Nephron progenitor cell (in vitro differentiated cells): ENCODE results near the gene PTK7.
A peak's percentile ranks its signal among the peaks of the same experiment; 100 is the strongest.
"Not testable (repeated sequence)": the region's sequence is repeated elsewhere in the genome, so short reads cannot be mapped to it uniquely, and the experiment has no call there.

Source experiments
- DNase-seq: peaks from one replicate; pipeline ENCODE4 v3.0.0; 2021
- H3K27ac Mint-ChIP-seq: 2 replicates; pipeline ENCODE4 v1.8.0; 2021; ENCODE audit warnings: mild to moderate bottlenecking, moderate library complexity, mixed read lengths
- H3K27me3 Mint-ChIP-seq: 2 replicates; pipeline ENCODE4 v1.8.0; 2021; ENCODE audit warnings: mild to moderate bottlenecking, low read depth, mixed read lengths; ENCODE audit not compliant: poor library complexity
- H3K36me3 Mint-ChIP-seq: 2 replicates; pipeline ENCODE4 v1.8.0; 2021; ENCODE audit warnings: low read depth, mixed read lengths
- H3K4me1 Mint-ChIP-seq: 2 replicates; pipeline ENCODE4 v1.8.0; 2021; ENCODE audit warnings: mixed read lengths
- H3K4me3 Mint-ChIP-seq: 2 replicates; pipeline ENCODE4 v1.8.0; 2021; ENCODE audit warnings: mild to moderate bottlenecking, moderate library complexity, mixed read lengths
- H3K9me3 Mint-ChIP-seq: 2 replicates; pipeline ENCODE4 v1.8.0; 2021; ENCODE audit warnings: mild to moderate bottlenecking, moderate library complexity, mixed read lengths
- TF ChIP-seq, protein P1 (sequence below): fragments of 200-600 bp; sonication (generic); IDR thresholded peaks from 2 replicates; pipeline ENCODE4 v1.5.0; 2021; ENCODE audit warnings: antibody characterized with exemption

Gene PTK7

DNA sequence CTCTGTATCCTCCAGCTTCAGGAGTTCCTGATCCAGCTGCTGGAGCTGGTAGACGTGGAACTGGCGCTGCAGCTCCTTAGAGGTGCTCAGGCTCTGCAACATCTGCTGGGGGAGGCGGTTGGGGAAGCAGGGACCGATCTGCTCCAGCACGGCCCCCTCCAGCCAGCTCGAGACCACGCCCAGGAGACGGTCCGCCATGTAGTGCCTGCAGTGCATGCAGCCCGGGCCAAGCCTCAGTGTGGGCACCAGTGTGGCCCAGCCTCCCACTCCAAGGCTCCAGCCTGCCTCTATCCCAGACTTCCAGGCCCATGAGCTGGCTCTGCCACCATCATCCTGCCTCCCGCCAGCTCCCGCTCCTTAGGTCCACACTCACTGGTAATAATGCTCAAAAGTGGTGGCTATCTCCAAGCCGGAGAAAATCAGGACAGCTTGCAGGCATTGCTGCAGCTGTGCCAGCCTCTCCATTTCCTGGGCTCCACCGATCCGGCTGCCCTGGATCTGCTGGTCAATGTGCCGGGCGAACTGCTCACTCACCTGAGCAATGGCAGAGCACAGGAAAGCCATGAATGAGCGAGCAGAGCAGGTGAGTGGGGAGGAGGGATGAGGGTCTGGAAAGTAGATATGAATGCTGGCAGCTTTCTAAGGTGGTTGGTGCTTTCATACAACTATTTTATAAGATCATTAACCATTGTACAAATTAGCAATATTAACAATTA lies 35.4 kb upstream of the PTK7 start:
- Mint-ChIP-seq H3K27me3 (no peaks in the 10 kb centered on the region), H3K27ac (peak overlapping the region; percentile 38), H3K36me3 (peaks cover 67% of the 10 kb centered on the region), H3K4me3 (no peak overlapping the region), H3K4me1 (no peaks in the 10 kb centered on the region), H3K9me3 (no peaks in the 10 kb centered on the region)
- DNase-seq, result no peak
- TF ChIP-seq, protein P1, sequence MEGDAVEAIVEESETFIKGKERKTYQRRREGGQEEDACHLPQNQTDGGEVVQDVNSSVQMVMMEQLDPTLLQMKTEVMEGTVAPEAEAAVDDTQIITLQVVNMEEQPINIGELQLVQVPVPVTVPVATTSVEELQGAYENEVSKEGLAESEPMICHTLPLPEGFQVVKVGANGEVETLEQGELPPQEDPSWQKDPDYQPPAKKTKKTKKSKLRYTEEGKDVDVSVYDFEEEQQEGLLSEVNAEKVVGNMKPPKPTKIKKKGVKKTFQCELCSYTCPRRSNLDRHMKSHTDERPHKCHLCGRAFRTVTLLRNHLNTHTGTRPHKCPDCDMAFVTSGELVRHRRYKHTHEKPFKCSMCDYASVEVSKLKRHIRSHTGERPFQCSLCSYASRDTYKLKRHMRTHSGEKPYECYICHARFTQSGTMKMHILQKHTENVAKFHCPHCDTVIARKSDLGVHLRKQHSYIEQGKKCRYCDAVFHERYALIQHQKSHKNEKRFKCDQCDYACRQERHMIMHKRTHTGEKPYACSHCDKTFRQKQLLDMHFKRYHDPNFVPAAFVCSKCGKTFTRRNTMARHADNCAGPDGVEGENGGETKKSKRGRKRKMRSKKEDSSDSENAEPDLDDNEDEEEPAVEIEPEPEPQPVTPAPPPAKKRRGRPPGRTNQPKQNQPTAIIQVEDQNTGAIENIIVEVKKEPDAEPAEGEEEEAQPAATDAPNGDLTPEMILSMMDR, result no peak

DNA sequence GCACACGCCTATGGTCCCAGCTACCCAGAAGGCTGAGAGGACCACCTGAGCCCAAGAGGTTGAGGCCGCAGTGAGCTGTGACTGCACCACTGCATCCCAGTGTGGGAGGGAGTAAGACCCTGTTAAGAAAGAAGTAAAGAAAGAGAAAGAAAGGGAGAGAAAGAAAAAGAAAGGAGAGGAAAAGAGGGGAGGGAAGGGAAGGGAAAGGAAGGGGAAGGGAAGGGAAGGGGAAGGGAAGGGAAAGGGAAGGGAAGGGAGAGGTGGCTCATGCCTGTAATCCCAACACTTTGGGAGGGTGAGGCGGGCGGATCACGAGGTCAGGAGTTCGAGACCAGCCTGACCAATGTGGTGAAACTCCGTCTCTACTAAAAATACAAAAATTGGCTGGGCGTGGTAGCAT lies 34.6 kb upstream of the PTK7 start:
- H3K4me3 Mint-ChIP-seq, H3K27me3 Mint-ChIP-seq, H3K27ac Mint-ChIP-seq, H3K9me3 Mint-ChIP-seq, H3K4me1 Mint-ChIP-seq, DNase-seq: not testable (repeated sequence)
- peaks cover 67% of the 10 kb centered on the region for H3K36me3 Mint-ChIP-seq

DNA sequence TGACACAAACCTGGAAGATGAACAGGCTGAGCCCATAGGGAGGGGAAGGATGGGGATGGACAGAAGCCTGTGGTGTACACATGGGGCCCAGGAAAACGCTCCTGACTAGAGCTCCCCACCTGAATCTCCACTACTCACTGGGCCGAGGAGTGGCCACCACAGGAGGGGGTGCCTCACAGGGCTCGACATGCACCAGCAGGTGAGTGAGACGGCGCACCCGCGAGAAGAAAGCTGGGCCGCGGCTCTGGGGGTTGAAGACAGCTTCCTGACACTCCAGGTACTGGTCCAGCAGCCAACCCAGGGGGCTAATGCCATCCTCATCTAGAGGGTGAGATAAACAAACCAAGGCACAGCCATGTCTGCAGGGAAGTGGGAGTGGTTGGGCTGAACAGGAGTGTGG lies 32.8 kb upstream of the PTK7 start:
- Mint-ChIP-seq H3K9me3 (no peaks in the 10 kb centered on the region), H3K4me3 (no peak overlapping the region), H3K27ac (no peak overlapping the region), H3K4me1 (no peaks in the 10 kb centered on the region), H3K27me3 (no peaks in the 10 kb centered on the region), H3K36me3 (peaks cover 63% of the 10 kb centered on the region)
- DNase-seq, result no peak
- TF ChIP-seq, protein P1, result no peak

DNA sequence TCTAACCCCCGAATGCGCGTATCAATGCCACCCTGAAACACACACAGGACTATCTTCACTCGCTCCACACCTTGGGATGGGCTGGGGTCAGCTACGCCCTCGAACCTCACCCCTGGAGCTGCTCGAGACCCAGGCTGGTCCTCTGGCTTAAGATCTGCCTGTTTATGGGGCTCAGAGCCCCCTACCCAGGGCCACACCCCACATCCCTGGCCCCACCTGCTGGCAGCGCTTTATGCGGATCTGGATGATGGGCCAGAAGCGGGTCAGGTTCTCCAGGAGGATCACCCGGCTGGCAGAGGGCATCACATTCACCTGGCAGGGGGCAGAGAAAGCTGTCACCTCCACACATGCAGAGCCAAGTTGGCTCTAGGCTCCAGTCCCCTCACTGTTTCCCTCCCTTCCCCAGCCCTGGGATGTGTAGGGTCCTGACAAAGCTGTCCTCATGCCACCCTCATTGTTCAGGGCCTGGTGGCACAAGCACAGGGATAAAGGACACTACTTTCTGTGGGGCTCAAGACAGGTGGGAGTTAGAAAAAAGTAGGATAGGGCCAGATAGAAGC lies 30.7 kb upstream of the PTK7 start:
- TF ChIP-seq, protein P1, result no peak
- Mint-ChIP-seq H3K27me3 (no peaks in the 10 kb centered on the region), H3K27ac (peak overlapping the region; percentile 80), H3K4me1 (peaks cover 6% of the 10 kb centered on the region), H3K36me3 (peaks cover 62% of the 10 kb centered on the region), H3K9me3 (no peaks in the 10 kb centered on the region), H3K4me3 (no peak overlapping the region)
- DNase-seq, result no peak

DNA sequence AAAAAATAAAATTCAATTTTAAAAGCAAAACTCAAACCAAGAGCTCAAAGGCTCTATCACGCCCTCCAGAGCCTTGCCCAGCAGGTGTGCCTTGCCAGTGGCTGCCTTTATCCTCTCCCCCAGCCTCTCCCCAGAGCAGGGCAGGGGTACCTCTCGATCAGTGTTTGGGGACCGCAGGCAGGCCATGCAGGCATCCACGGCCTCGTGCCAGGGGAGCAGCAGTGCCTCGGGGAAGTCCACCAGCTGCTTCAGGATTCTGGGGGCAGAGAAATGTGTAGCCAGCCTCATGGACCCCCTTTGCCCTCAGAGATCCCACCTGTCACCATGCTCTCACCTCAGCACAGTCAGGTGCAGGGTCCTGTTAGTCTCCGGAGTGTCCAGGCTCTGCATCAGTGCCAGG lies 28.1 kb upstream of the PTK7 start:
- Mint-ChIP-seq H3K9me3 (no peaks in the 10 kb centered on the region), H3K27me3 (no peaks in the 10 kb centered on the region)

DNA sequence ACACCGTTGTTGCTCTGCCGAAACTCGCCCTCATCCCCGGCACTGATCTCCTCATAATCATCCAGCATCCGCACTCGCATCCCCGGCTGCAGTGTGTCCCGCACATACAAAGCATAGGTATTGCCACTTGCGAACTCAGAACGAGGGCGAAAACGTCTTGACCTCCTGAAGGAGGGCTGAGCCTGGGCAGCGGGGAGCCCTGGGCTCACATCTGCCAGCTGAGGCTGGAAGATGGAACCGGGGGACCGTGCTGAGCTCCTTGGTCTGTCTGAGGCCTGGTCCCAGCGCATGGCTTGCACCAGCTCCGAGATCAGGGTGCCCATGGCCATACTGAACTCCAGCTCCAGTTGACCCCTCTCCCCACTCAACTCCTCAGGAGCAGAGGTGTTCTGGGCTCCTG lies 25.1 kb upstream of the PTK7 start:
- TF ChIP-seq, protein P1, result no peak
- Mint-ChIP-seq H3K27ac (peak overlapping the region; percentile 87), H3K36me3 (peaks cover 58% of the 10 kb centered on the region), H3K9me3 (no peaks in the 10 kb centered on the region), H3K27me3 (no peaks in the 10 kb centered on the region), H3K4me3 (peak overlapping the region; percentile 63), H3K4me1 (peaks cover 39% of the 10 kb centered on the region)
- no peak for DNase-seq

More for the DNA sequence above, 28.1 kb upstream of the PTK7 start:
- H3K27ac Mint-ChIP-seq, result no peak overlapping the region
- TF ChIP-seq, protein P1, result no peak
- DNase-seq, result no peak
- peaks cover 30% of the 10 kb centered on the region for H3K4me1 Mint-ChIP-seq
- peaks cover 54% of the 10 kb centered on the region for H3K36me3 Mint-ChIP-seq
- H3K4me3 Mint-ChIP-seq, result no peak overlapping the region
